HG03103 (cell line): ENCODE data around the gene PRXL2B.
A peak's percentile ranks its signal among the peaks of the same experiment; 100 is the strongest.

ENCODE experiments used
- ATAC-seq: cut with Tn5 transposase; IDR thresholded peaks from one replicate; pipeline ENCODE4 v1.9.1; 2021; ENCODE audit warnings: low read depth; ENCODE audit not compliant: unreplicated experiment

Gene PRXL2B, protein sequence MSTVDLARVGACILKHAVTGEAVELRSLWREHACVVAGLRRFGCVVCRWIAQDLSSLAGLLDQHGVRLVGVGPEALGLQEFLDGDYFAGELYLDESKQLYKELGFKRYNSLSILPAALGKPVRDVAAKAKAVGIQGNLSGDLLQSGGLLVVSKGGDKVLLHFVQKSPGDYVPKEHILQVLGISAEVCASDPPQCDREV

GRCh38 chr1:2586154-2587070 lies at the start of gene PRXL2B:
Gene PRXL2B (plus strand): TSS chr1:2586777. CDS start chr1:2586886, 109 bp downstream.
- ATAC-seq, result peak; percentile 56

- no peak for ATAC-seq
These were observed 48.8 kb upstream of the PRXL2B start for GRCh38 chr1:2537784-2538115.

GRCh38 chr1:2538376-2538775 lies 48.2 kb upstream of the PRXL2B start:
- no peak for ATAC-seq

- no peak for ATAC-seq
These were observed 47.7 kb upstream of the PRXL2B start for GRCh38 chr1:2538872-2539271.

- ATAC-seq, result no peak
These were observed 47.2 kb upstream of the PRXL2B start for GRCh38 chr1:2539312-2539907.

DNA sequence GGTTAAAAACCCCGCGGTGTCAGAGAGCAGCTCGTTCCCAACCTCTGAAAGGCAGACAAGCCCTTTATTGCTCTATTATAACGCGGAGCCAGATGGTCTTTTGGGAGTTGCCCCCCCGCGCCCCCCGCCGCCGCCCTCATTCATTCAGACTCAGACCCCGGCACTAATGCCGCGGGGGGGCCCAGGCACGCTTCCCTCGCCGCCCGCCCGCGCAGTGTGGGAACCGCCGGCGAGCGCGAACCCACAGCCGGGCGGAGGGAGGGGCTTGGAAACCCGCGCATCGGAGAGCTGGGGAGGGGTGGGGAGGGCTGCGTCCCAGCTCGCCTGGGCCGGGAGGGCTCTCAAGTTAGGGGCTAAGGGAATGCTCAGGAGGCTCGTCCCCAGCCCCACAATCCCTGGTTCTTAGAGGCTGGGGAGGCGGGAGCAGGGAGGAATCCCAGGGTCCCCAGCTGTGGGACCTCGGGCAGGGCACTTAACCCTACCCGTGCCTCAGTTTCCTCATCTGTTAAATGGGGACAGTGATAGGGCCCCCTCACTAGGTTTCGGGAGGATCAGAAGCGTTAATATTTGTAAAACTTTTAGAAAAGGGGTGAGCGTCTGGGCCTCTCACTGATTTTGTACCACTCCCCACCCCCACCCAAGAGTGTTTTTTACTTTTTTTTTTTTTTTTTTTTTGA lies 45.6 kb upstream of the PRXL2B start:
- no peak for ATAC-seq

DNA sequence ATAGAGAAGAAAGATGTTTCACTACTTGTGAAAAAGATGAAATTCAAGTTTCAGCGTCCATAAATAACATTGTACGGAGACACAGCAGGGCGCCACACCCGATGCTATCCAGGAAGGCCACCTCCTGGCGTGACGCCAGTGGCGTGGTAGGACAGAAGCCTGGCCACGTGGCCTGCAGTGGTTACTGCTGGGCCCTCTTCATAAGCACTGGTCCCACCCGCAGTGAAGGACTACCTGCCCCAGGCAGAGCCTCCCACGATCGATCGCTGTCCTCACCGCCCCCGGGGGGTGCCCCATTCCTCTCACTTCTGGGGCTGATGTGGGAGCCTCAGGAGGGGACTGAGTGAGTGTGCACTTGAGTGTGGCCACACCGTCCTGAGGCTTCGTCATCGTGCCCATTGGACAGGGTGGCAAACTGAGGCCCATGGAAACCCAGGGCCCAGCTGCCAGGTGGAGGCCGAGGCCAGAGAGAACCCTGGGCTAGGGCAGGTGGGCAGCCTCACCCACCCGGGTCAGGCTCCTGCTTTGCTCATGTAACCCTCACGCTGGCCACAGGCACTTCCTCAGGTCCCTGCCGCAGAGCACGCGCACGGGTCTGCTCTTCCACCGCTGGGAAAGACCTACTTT lies 44.8 kb upstream of the PRXL2B start:
- no peak for ATAC-seq

DNA sequence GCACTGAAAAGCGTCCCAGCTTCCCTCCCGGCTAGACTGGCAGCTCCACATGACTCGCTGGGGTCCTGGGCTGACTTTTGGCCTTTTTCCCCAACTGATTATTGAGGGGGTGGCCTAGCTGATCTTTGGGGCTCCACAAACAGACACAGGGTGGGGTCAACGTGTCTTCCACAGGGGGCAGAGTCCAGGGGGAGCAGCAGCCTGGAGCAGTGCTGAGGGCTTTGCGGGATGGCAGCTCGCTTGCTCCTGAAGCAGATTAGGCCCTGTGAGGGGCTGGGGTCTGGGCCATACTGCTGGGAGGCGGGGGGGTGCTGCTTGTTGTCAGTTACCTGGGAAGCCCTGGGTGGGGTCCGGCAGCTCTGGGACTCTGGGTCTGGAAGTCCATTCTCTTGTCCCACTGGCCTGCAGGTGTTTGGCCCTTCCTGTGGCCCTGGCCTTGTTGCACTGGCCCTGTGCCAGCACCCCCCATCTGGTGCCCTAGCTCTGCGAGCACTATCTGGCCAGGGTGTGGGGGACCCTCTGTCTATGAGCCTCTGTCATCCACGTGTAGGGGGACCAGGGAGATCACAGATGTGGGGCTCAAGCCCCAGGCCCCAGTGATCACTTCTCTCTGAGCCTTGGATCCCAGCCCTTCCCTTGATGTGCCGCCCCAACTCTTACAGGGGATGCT lies 44.2 kb upstream of the PRXL2B start:
- no peak for ATAC-seq

- ATAC-seq, result no peak
These were observed 43.0 kb upstream of the PRXL2B start for GRCh38 chr1:2543543-2544092.

DNA sequence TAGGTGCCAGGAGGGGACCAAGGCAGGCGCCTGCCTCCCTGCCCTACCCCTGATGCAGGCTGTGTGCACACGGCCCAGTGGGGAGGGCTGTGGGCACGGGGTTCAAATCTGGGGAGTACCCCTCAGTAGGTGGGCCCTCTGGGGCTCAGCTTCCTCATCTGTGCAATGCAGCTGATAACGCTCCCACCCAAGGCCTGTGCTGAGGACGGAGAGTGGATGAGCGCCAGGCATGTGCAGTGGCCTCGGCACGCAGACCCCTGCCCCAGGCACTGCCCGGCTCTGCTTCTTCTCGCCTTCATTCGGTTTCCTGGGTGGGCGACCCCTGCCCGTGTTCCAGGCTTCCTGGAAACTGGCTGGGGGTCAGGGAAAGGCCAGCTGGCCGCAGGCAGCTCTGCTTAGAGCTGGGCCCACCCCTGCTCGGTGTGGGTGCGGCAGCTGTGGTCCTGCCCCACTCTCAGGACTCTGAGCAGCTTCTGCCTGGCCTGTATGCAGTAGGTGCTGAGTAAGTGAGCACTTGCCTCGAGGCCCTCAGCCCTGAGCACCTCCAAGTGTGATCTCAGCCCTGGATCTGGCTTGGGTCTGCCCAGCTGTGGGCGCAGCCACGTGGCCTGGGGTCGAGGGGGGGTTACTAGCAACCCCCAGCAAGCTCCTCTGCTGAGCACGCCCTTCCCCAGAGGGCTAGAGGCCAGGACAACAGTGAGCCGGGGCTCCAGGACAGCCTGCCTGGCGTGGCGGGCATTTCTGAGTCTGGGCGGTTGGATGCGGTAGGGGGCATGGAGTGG lies 42.3 kb upstream of the PRXL2B start:
- no peak for ATAC-seq

- ATAC-seq, result no peak
These were observed 41.5 kb upstream of the PRXL2B start for GRCh38 chr1:2544875-2545640.

DNA sequence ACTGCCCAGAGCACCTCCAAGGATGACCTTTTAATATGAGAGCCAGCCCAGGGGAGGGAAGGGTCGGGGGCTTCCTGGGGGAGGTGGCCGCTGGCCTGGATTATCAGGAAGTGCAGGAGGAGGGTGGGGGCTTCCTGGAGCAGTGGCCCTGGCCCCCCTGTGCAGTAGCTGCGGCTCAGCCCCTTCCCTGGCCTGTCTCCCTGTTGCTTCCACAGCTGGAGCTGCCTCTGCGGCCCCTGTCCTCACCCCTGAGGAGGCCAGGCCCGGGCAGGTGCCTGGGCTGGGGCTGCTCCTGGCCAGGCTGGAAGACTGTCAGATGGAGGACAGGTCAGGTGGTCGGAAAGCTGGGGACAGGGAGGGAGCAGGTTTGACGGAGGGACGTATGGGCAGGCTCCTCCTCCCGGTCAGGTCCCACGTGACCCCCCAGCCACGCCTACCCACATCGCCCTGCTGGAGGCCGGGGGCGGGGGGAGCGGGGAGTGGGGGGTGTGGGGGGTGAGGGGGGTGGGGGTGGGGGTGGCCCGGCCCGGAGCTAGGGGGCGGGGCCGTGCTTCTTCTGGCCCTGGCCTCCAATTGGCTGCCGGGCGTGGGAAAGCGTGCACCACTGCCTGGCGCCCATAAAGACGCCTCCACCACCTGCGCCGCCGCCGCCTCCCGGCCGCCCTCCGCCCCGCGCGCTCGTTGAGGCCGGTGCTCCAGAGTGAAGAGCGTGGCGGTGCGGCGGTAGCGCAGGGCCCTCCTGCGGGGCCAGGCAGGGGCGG lies 40.6 kb upstream of the PRXL2B start:
- peak; percentile 31 for ATAC-seq

GRCh38 chr1:2546515-2547209 lies 39.9 kb upstream of the PRXL2B start:
- ATAC-seq, result peak; percentile 29

- peak; percentile 3 for ATAC-seq
These were observed 39.1 kb upstream of the PRXL2B start for GRCh38 chr1:2547210-2548067.

DNA sequence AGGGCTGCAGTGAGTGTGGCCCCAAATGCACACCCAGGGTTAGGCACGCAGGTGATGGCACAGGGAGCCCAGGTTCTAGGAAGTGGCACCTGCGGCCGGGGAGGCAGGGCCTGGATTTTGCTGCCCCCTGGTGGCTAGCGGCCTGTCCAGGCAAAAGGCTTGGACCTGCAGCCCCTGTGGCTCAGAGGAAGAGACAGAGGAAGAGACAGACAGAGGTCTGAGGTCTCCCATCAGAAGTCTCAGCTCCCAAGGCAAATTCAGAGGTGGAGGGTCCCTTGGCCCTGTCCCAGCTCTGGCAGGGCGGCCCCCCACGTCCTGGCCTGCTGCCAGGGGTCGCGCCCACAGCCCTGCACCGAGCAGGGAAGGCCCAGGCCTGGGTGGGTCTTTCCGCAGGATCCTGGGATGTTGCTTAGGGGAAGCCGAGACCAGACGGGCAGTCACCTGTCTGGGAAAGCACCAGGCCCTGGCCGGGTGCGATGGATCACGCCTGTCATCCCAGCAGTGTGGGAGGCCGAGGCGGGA lies 38.4 kb upstream of the PRXL2B start:
- ATAC-seq, result no peak
